SK-N-SH treated with all-trans-retinoic acid at 6 μM for 48 hours (cell line): ENCODE data around the gene OMG.

Experiments
- ATAC-seq: fragments of 200-7000 bp; cut with Tn5 transposase; 3 replicates; pipeline ENCODE4 v1.9.1; 2020; ENCODE audit warnings: mild to moderate bottlenecking, moderate library complexity
- BACH2 ChIP-seq: fragments of 250-450 bp; sonication (Bioruptor Pico); IDR thresholded peaks from 2 replicates; pipeline ENCODE4 v1.9.0; 2021; ENCODE audit warnings: mild to moderate bottlenecking, borderline replicate concordance
- CREB5 ChIP-seq: fragments of 250-450 bp; sonication (Bioruptor Pico); IDR thresholded peaks from 2 replicates; pipeline ENCODE4 v1.5.1; 2020; ENCODE audit warnings: low read depth, mild to moderate bottlenecking, moderate library complexity
- CSDC2 ChIP-seq: fragments of 250-450 bp; sonication (Bioruptor Pico); IDR thresholded peaks from 2 replicates; pipeline ENCODE4 v1.5.0; 2020; ENCODE audit warnings: mild to moderate bottlenecking, moderate library complexity
- CSRNP3 ChIP-seq: fragments of 250-450 bp; sonication (Bioruptor Pico); IDR thresholded peaks from 2 replicates; pipeline ENCODE4 v1.5.1; 2021; ENCODE audit warnings: mild to moderate bottlenecking, moderate library complexity
- GLIS3 ChIP-seq: fragments of 250-450 bp; sonication (Bioruptor Pico); IDR thresholded peaks from 2 replicates; pipeline ENCODE4 v1.5.0; 2020; ENCODE audit warnings: mild to moderate bottlenecking, moderate library complexity
- ISL1 ChIP-seq: fragments of 250-450 bp; sonication (Bioruptor Pico); IDR thresholded peaks from 2 replicates; pipeline ENCODE4 v2.1.2; 2022; ENCODE audit warnings: mild to moderate bottlenecking, moderate library complexity
- OSR1 ChIP-seq: fragments of 250-450 bp; sonication (Bioruptor Pico); IDR thresholded peaks from 2 replicates; pipeline ENCODE4 v1.8.0; 2022; ENCODE audit warnings: moderate library complexity, mild to moderate bottlenecking, inconsistent platforms
- POU6F1 ChIP-seq: fragments of 250-450 bp; sonication (Bioruptor Pico); IDR thresholded peaks from 2 replicates; pipeline ENCODE4 v1.8.0; 2021; ENCODE audit warnings: low read depth, mild to moderate bottlenecking, moderate library complexity, borderline replicate concordance
- PPARA ChIP-seq: fragments of 250-450 bp; sonication (Bioruptor Pico); IDR thresholded peaks from 2 replicates; pipeline ENCODE4 v1.5.0; 2020; ENCODE audit warnings: mild to moderate bottlenecking, borderline replicate concordance
- RARB ChIP-seq: fragments of 250-450 bp; sonication (Bioruptor Pico); IDR thresholded peaks from 2 replicates; pipeline ENCODE4 v1.8.0; 2021; ENCODE audit warnings: mild to moderate bottlenecking, moderate library complexity
- SNAI2 ChIP-seq: fragments of 250-450 bp; sonication (Bioruptor Pico); IDR thresholded peaks from 2 replicates; pipeline ENCODE4 v1.5.0; 2020; ENCODE audit warnings: mild to moderate bottlenecking, moderate library complexity
- TCF4 ChIP-seq: fragments of 250-450 bp; sonication (Bioruptor Pico); IDR thresholded peaks from 2 replicates; pipeline ENCODE4 v1.8.0; 2021; ENCODE audit warnings: mild to moderate bottlenecking, moderate library complexity, borderline replicate concordance
- TSHZ2 ChIP-seq: fragments of 250-450 bp; sonication (Bioruptor Pico); IDR thresholded peaks from 2 replicates; pipeline ENCODE4 v1.5.0; 2020; ENCODE audit warnings: mild to moderate bottlenecking, moderate library complexity
- ZC3H10 ChIP-seq: fragments of 250-450 bp; sonication (Bioruptor Pico); IDR thresholded peaks from 2 replicates; pipeline ENCODE4 v1.5.1; 2021; ENCODE audit warnings: mild to moderate bottlenecking, moderate library complexity
- ZFP3 ChIP-seq: fragments of 250-450 bp; sonication (Bioruptor Pico); IDR thresholded peaks from 2 replicates; pipeline ENCODE4 v1.5.0; 2020; ENCODE audit warnings: mild to moderate bottlenecking, moderate library complexity
- ZFP30 ChIP-seq: fragments of 450-650 bp; formaldehyde crosslinking; IDR thresholded peaks from 2 replicates; pipeline ENCODE4 v1.5.0; 2022; ENCODE audit warnings: mild to moderate bottlenecking, moderate library complexity
- ZNF565 ChIP-seq: fragments of 450-650 bp; formaldehyde crosslinking; conservative IDR thresholded peaks from 2 replicates; pipeline ENCODE4 v1.5.0; 2020; ENCODE audit warnings: low read depth, mild to moderate bottlenecking, moderate library complexity
- ZNF70 ChIP-seq: fragments of 450-650 bp; formaldehyde crosslinking; IDR thresholded peaks from 2 replicates; pipeline ENCODE4 v1.5.0; 2020; ENCODE audit warnings: mild to moderate bottlenecking, moderate library complexity
- ZNF8 ChIP-seq: fragments of 450-650 bp; formaldehyde crosslinking; IDR thresholded peaks from 2 replicates; pipeline ENCODE4 v1.5.0; 2020; ENCODE audit warnings: mild to moderate bottlenecking, moderate library complexity
- TF ChIP-seq, protein P1 (sequence below): fragments of 250-450 bp; sonication (Bioruptor Pico); IDR thresholded peaks from 2 replicates; pipeline ENCODE4 v1.8.0; 2020; ENCODE audit warnings: mild to moderate bottlenecking, moderate library complexity, borderline replicate concordance

Gene OMG

DNA sequence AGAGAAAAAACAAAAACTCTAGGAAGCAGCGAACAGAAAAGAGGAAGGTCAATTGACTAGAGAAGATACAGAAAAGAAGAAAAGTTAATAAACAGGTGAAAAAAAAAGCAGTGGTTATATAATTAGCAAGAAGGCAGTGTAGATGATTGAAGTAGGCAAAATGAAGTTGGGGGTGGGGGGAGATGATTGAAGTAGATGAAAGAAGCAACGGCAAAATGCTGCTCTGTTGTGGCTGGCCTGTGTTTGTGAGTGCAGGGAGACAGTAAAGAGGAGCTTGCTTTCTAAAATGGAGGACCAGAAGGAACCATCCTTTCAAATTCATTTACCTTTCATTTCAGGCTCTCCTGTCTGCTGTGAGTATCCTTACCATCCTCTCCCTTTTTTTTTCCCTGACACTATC, 13.2 kb upstream of the OMG start:
- TF ChIP-seq RARB (CRISPR knock-in tag) = no peak
- TF ChIP-seq CSDC2 = no peak
- TF ChIP-seq GLIS3 (CRISPR knock-in tag) = no peak
- TF ChIP-seq ZFP30 (CRISPR knock-in tag) = no peak
- TF ChIP-seq TCF4 (CRISPR knock-in tag) = no peak
- TF ChIP-seq ZFP3 (CRISPR knock-in tag) = no peak
- TF ChIP-seq, protein P1, sequence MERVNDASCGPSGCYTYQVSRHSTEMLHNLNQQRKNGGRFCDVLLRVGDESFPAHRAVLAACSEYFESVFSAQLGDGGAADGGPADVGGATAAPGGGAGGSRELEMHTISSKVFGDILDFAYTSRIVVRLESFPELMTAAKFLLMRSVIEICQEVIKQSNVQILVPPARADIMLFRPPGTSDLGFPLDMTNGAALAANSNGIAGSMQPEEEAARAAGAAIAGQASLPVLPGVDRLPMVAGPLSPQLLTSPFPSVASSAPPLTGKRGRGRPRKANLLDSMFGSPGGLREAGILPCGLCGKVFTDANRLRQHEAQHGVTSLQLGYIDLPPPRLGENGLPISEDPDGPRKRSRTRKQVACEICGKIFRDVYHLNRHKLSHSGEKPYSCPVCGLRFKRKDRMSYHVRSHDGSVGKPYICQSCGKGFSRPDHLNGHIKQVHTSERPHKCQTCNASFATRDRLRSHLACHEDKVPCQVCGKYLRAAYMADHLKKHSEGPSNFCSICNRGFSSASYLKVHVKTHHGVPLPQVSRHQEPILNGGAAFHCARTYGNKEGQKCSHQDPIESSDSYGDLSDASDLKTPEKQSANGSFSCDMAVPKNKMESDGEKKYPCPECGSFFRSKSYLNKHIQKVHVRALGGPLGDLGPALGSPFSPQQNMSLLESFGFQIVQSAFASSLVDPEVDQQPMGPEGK (CRISPR knock-in tag) = no peak
- TF ChIP-seq ZNF8 (CRISPR knock-in tag) = no peak
- TF ChIP-seq ZNF565 = no peak
- TF ChIP-seq CREB5 (CRISPR knock-in tag) = no peak
- TF ChIP-seq ZNF70 (CRISPR knock-in tag) = no peak
- TF ChIP-seq ISL1 = no peak
- TF ChIP-seq TSHZ2 = no peak
- no peak for TF ChIP-seq CSRNP3
- TF ChIP-seq OSR1 (CRISPR knock-in tag) = no peak
- TF ChIP-seq POU6F1 (CRISPR knock-in tag) = no peak
- no peak for ATAC-seq

DNA sequence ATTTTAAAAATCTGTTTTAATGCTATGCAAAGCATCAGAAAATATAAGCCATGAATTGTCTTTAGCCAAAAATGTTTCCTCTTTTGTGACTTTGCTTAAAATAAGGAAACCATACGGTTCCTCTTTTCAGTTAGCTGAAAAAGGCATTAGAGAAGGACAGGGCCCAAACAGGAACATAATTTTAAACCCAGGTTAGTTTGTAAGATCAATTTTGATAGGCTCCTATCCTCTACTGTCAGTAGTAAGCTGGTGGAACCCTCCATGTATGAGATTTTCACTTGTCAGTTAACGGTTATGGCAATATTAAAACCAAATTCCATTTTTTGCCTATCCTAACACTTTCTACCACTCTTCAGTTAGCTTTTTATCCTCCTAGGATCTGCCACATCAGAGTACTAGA, 12.5 kb upstream of the OMG start:
- TF ChIP-seq PPARA (CRISPR knock-in tag) = no peak
- TF ChIP-seq ZNF70 (CRISPR knock-in tag) = no peak
- no peak for TF ChIP-seq GLIS3 (CRISPR knock-in tag)
- TF ChIP-seq, protein P1 (CRISPR knock-in tag) = no peak
- no peak for TF ChIP-seq CSRNP3
- TF ChIP-seq ZNF8 (CRISPR knock-in tag) = no peak
- no peak for TF ChIP-seq BACH2 (CRISPR knock-in tag)
- TF ChIP-seq SNAI2 (CRISPR knock-in tag) = no peak
- TF ChIP-seq TSHZ2 = no peak
- TF ChIP-seq ZNF565 = no peak
- TF ChIP-seq RARB (CRISPR knock-in tag) = no peak
- TF ChIP-seq ZC3H10 (CRISPR knock-in tag) = no peak
- TF ChIP-seq POU6F1 (CRISPR knock-in tag) = no peak
- no peak for TF ChIP-seq CSDC2
- no peak for TF ChIP-seq ISL1
- no peak for TF ChIP-seq ZFP3 (CRISPR knock-in tag)
- no peak for ATAC-seq
